Chondrocyte (in vitro differentiated cells): ENCODE data around the gene FAM83F. TPM values are rescaled to one million over a fixed set of nuclear protein-coding genes. Genes with fewer than 3 reads are reported as not detected.

ENCODE experiments used
- DNase-seq: peaks from one replicate; pipeline ENCODE4 v3.0.0; 2021; ENCODE audit warnings: mixed read lengths, low spot score
- H3K27ac Mint-ChIP-seq: one replicate; pipeline ENCODE4 v1.8.0; 2021; ENCODE audit warnings: mild to moderate bottlenecking, moderate library complexity, mixed read lengths; ENCODE audit not compliant: unreplicated experiment
- H3K27me3 Mint-ChIP-seq: 2 replicates; pipeline ENCODE4 v1.8.0; 2021; ENCODE audit warnings: low read depth, mixed read lengths
- H3K36me3 Mint-ChIP-seq: 2 replicates; pipeline ENCODE4 v1.8.0; 2021; ENCODE audit warnings: low read depth, mixed read lengths
- H3K4me1 Mint-ChIP-seq: 2 replicates; pipeline ENCODE4 v1.8.0; 2021; ENCODE audit warnings: low read depth, mild to moderate bottlenecking, mixed read lengths
- H3K4me3 Mint-ChIP-seq: one replicate; pipeline ENCODE4 v1.8.0; 2021; ENCODE audit warnings: mild to moderate bottlenecking, moderate library complexity, mixed read lengths; ENCODE audit not compliant: unreplicated experiment
- H3K9me3 Mint-ChIP-seq: 2 replicates; pipeline ENCODE4 v1.8.0; 2021; ENCODE audit warnings: low read depth, mixed read lengths
- CTCF ChIP-seq: fragments of 200-600 bp; sonication (generic); IDR thresholded peaks from 2 replicates; pipeline ENCODE4 v1.5.0; 2021; ENCODE audit warnings: antibody characterized with exemption, mild to moderate bottlenecking, moderate library complexity
- total RNA-seq: library from RNA; stranded (reverse); gene quantifications from 3 replicates; pipeline ENCODE4 v1.2.1, GENCODE V29; 2021

Gene FAM83F
- total RNA-seq, 1 donor from 2014 or later = 0.22 TPM

DNA sequence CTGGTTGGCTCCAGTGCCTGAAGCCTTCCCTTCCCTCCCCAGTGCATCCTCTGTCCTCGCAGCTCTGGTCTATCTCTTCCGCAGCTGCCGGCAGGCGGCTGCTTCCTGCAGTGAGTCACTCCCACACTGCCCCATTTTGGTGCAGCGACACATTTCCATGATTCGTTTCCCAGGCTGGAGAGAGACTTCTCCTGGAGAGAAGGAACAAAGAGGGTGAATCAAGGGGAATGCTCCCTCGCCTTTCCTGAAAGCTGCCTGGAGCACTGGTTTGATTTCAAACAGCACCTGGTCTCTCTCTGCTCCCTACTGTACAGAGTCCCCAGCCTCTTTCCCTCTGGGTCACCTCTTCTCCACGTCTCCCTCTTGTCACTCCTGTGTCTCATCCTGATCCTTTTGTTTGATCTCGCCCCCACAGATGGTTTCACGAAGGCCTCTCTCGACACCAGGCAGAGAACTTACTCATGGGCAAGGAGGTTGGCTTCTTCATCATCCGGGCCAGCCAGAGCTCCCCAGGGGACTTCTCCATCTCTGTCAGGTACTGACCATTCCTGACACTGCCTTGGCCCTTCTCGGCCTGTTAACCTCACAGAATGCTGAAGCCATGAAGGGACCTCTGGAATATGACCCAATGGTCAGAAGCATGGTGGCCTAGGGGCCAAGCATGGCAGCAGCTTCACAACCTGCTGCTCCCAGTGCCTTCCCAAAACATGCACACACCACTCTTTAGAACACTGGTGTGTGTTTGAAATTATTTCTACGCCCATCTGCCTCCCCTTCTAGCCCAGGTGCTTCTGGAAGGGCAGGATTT is 34.9 kb upstream of the FAM83F start, which contains the start of gene TMA7B:
TSS of gene TMA7B (plus strand) at position 758 of the 808 bp plus-strand sequence. CDS start 3,978 bp downstream, outside the sequence.
- Mint-ChIP-seq H3K9me3 (no peaks in the 10 kb centered on the region), H3K36me3 (no peaks in the 10 kb centered on the region), H3K4me1 (peaks cover 48% of the 10 kb centered on the region), H3K27ac (peak within 1 kb of the TSS; percentile 94), H3K27me3 (no peaks in the 10 kb centered on the region), H3K4me3 (peak within 1 kb of the TSS; percentile 27)
- peak; percentile 66 for TF ChIP-seq CTCF
- no peak for DNase-seq

GRCh38 chr22:39960791-39961746 is 33.7 kb upstream of the FAM83F start:
- Mint-ChIP-seq H3K4me3 (peak overlapping the region; percentile 27), H3K9me3 (no peaks in the 10 kb centered on the region), H3K27me3 (no peaks in the 10 kb centered on the region), H3K4me1 (peaks cover 41% of the 10 kb centered on the region), H3K27ac (peak overlapping the region; percentile 94), H3K36me3 (no peaks in the 10 kb centered on the region)
- no peak for TF ChIP-seq CTCF
- DNase-seq = no peak

DNA sequence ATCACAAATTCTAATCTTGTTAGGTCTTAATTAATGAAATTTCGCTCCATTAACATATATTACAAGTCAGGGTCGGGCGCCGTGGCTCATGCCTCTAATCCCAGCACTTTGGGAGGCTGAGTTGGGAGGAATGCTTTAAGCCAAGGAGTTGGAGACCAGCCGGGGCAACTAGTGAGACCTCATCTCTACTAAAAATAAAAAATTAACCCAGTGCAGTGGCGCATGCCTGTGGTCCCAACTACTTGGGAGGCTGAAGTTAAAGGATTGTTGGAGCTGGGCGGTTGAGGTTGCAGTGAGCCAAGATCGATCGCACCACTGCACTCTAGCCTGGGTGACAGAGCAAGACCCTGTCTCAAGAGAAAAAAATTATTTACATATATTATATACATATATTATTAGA is 32.7 kb upstream of the FAM83F start:
- no peak for TF ChIP-seq CTCF
- DNase-seq = no peak
- no peaks in the 10 kb centered on the region for H3K36me3 Mint-ChIP-seq
- peak overlapping the region; percentile 94 for H3K27ac Mint-ChIP-seq
- no peak overlapping the region for H3K4me3 Mint-ChIP-seq
- peaks cover 51% of the 10 kb centered on the region for H3K4me1 Mint-ChIP-seq
- no peaks in the 10 kb centered on the region for H3K27me3 Mint-ChIP-seq
- no peaks in the 10 kb centered on the region for H3K9me3 Mint-ChIP-seq

DNA sequence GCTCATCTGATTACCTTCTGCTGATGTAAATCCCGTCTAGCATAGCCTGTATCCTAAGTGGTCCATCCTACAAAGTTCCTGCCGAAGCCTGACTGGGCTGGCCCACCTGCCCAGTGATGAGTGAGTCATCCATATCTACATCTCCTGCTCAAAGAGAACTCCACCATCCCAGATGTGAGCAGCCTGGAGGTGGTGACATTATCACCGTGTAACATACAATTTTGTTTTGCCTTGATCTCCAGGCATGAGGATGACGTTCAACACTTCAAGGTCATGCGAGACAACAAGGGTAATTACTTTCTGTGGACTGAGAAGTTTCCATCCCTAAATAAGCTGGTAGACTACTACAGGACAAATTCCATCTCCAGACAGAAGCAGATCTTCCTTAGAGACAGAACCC is 29.0 kb upstream of the FAM83F start:
- TF ChIP-seq CTCF = no peak
- Mint-ChIP-seq H3K4me1 (peaks cover 61% of the 10 kb centered on the region), H3K27ac (peak overlapping the region; percentile 24), H3K9me3 (no peaks in the 10 kb centered on the region), H3K27me3 (no peaks in the 10 kb centered on the region), H3K36me3 (no peaks in the 10 kb centered on the region), H3K4me3 (no peak overlapping the region)
- DNase-seq = no peak

DNA sequence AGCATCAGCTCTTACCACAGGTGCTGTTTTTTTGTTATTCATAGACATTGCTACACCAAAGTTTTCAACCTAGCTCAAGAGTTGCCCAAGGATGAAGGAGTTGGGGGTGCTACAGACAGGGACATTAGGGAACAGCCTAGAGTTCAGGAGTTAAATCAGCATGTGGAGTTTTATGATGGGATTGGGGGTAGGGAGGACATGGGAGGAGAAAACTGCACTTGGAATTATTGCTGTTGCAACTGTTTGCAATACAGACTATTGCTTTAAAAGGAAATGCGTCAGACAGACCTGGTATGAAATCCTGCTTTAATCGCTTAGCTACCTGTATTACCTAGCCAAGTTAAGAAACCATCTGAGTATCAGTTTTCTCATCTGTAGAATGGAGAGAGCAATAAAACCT is 28.3 kb upstream of the FAM83F start:
- Mint-ChIP-seq H3K9me3 (no peaks in the 10 kb centered on the region), H3K27ac (peak overlapping the region; percentile 84), H3K4me3 (no peak overlapping the region), H3K4me1 (peaks cover 55% of the 10 kb centered on the region), H3K36me3 (no peaks in the 10 kb centered on the region), H3K27me3 (no peaks in the 10 kb centered on the region)
- TF ChIP-seq CTCF = no peak
- no peak for DNase-seq
